DMS79 (cell line): ENCODE data around the gene UQCRFS1.
"Not testable (repeated sequence)": the region's sequence is repeated elsewhere in the genome, so short reads cannot be mapped to it uniquely, and the experiment has no call there.

ENCODE experiments used
- DNase-seq: peaks from one replicate; lab custom pipeline; 2025; lab: John Stamatoyannopoulos, UW

The UQCRFS1 gene

GRCh38 chr19:29214411-29214810, 1.5 kb upstream of the UQCRFS1 start:
- DNase-seq = no peak

GRCh38 chr19:29212356-29212647, 649 bp downstream of the UQCRFS1 start:
- DNase-seq = no peak

- DNase-seq = no peak
These were observed 1.2 kb downstream of the UQCRFS1 start for GRCh38 chr19:29211562-29212355.

GRCh38 chr19:29211041-29211440, 1.9 kb downstream of the UQCRFS1 start:
- DNase-seq = not testable (repeated sequence)

- DNase-seq = not testable (repeated sequence)
These were observed 2.4 kb downstream of the UQCRFS1 start for GRCh38 chr19:29210502-29210901.

GRCh38 chr19:29207403-29208187, 5.4 kb downstream of the UQCRFS1 start:
- DNase-seq = not testable (repeated sequence)

GRCh38 chr19:29206453-29206852, 6.5 kb downstream of the UQCRFS1 start:
- DNase-seq = no peak

GRCh38 chr19:29202281-29202680, 10.7 kb downstream of the UQCRFS1 start:
- no peak for DNase-seq

GRCh38 chr19:29201855-29202254, 11.1 kb downstream of the UQCRFS1 start:
- no peak for DNase-seq

GRCh38 chr19:29194658-29195057, 18.3 kb downstream of the UQCRFS1 start:
- no peak for DNase-seq

GRCh38 chr19:29193155-29193554, 19.8 kb downstream of the UQCRFS1 start:
- no peak for DNase-seq

GRCh38 chr19:29191005-29191404, 21.9 kb downstream of the UQCRFS1 start:
- peak; percentile 10 for DNase-seq

- peak; percentile 40 for DNase-seq
These were observed 24.0 kb downstream of the UQCRFS1 start for GRCh38 chr19:29189033-29189360.

GRCh38 chr19:29188289-29189032, 24.5 kb downstream of the UQCRFS1 start:
- DNase-seq = no peak

GRCh38 chr19:29187676-29188075, 25.3 kb downstream of the UQCRFS1 start:
- no peak for DNase-seq

- no peak for DNase-seq
These were observed 27.5 kb downstream of the UQCRFS1 start for GRCh38 chr19:29185427-29185826.

GRCh38 chr19:29176981-29177754, 35.8 kb downstream of the UQCRFS1 start:
- DNase-seq = no peak

- DNase-seq = no peak
These were observed 39.1 kb downstream of the UQCRFS1 start for GRCh38 chr19:29173896-29174295.

- no peak for DNase-seq
These were observed 40.6 kb downstream of the UQCRFS1 start for GRCh38 chr19:29172302-29172701.

GRCh38 chr19:29171525-29171924, 41.4 kb downstream of the UQCRFS1 start:
- no peak for DNase-seq

- DNase-seq = no peak
These were observed 42.4 kb downstream of the UQCRFS1 start for GRCh38 chr19:29170554-29170953.

- no peak for DNase-seq
These were observed 50.3 kb downstream of the UQCRFS1 start for GRCh38 chr19:29162694-29163093.
